Smooth muscle cell (in vitro differentiated cells): Measurements from ENCODE around the gene ENOX2. TPM values are rescaled to one million over a fixed set of nuclear protein-coding genes. Genes with fewer than 3 reads are reported as not detected.

Experiments
- DNase-seq: peaks from one replicate; lab custom pipeline; 2025; ENCODE audit not compliant: unreplicated experiment; lab: John Stamatoyannopoulos, UW
- H2AFZ ChIP-seq: fragments of 200-600 bp; sonication (generic); 2 replicates; pipeline ENCODE4 v1.6.0; 2016; ENCODE audit warnings: antibody characterized with exemption, low read depth, mild to moderate bottlenecking
- H3F3A ChIP-seq: fragments of 200-600 bp; sonication (generic); 2 replicates; pipeline ENCODE4 v1.6.0; 2017; ENCODE audit warnings: antibody characterized with exemption, low read depth
- H3K27ac ChIP-seq: fragments of 200-600 bp; sonication (generic); 2 replicates; pipeline ENCODE4 v1.5.1; 2016; ENCODE audit warnings: low read depth, mild to moderate bottlenecking
- H3K27me3 ChIP-seq: fragments of 200-600 bp; sonication (generic); 2 replicates; pipeline ENCODE4 v1.6.1; 2016; ENCODE audit warnings: low read depth, mild to moderate bottlenecking
- H3K36me3 ChIP-seq: fragments of 200-600 bp; sonication (generic); 2 replicates; pipeline ENCODE4 v1.5.1; 2016; ENCODE audit warnings: low read depth
- H3K4me1 ChIP-seq: fragments of 200-600 bp; sonication (generic); 2 replicates; pipeline ENCODE4 v1.5.1; 2016; ENCODE audit warnings: low read depth
- H3K4me2 ChIP-seq: fragments of 200-600 bp; sonication (generic); 2 replicates; pipeline ENCODE4 v1.6.0; 2016; ENCODE audit warnings: mild to moderate bottlenecking
- H3K4me3 ChIP-seq: fragments of 200-600 bp; sonication (generic); 2 replicates; pipeline ENCODE4 v1.5.1; 2016; ENCODE audit warnings: mild to moderate bottlenecking
- H3K79me2 ChIP-seq: fragments of 200-600 bp; sonication (generic); 2 replicates; pipeline ENCODE4 v1.6.0; 2016; ENCODE audit warnings: low read depth, mild to moderate bottlenecking
- H3K9ac ChIP-seq: fragments of 200-600 bp; sonication (generic); 2 replicates; pipeline ENCODE4 v1.6.0; 2016; ENCODE audit warnings: low read depth
- H3K9me3 ChIP-seq: fragments of 200-600 bp; sonication (generic); replicated peaks from 2 replicates; pipeline ENCODE4 v1.5.1; 2016; ENCODE audit warnings: low read depth
- H4K20me1 ChIP-seq: fragments of 200-600 bp; sonication (generic); 2 replicates; pipeline ENCODE4 v1.6.0; 2016; ENCODE audit warnings: low read depth
- CTCF ChIP-seq: fragments of 200-600 bp; sonication (generic); IDR thresholded peaks from 2 replicates; pipeline ENCODE4 v1.5.1; 2017; ENCODE audit warnings: borderline replicate concordance, mild to moderate bottlenecking, antibody characterized with exemption; ENCODE audit not compliant: insufficient read depth, poor library complexity, severe bottlenecking
- WGBS: methylation state at CpG from one replicate; pipeline ENCODE4 v1.1.7; 2016; ENCODE audit warnings: low lambda C conversion rate; 5-methylcytosine and 5-hydroxymethylcytosine counted together
- polyA plus RNA-seq: library from polyadenylated mRNA; unstranded; fragments of >200 nt; fragmentation: Nextera tagmentation; extraction: Ambion mirVana; gene quantifications from 2 replicates; pipeline ENCODE4 v1.2.1, GENCODE V29; 2016
- total RNA-seq: library from RNA; depleted of rRNA; stranded (reverse); fragments of >200 nt; gene quantifications from 2 replicates; pipeline ENCODE4 v1.2.3, GENCODE V29; 2014

Gene ENOX2
- total and polyA plus RNA-seq, 2 experiments from 2014 or later = 7.0 to 11.2 TPM

- Histone ChIP-seq H3K36me3 (no peaks in the 10 kb centered on the region), H3K27ac (no peak overlapping the region), H3K4me2 (no peak overlapping the region), H4K20me1 (no peaks in the 10 kb centered on the region), H2AFZ (no peak overlapping the region), H3K9ac (no peak overlapping the region), H3K9me3 (no peaks in the 10 kb centered on the region), H3F3A (no peaks in the 10 kb centered on the region), H3K4me3 (no peak overlapping the region), H3K4me1 (no peaks in the 10 kb centered on the region), H3K79me2 (no peaks in the 10 kb centered on the region), H3K27me3 (no peaks in the 10 kb centered on the region)
- DNase-seq = no peak
- whole genome bisulfite sequencing = 40% methylated on average over 7 of the region's 7 CpGs
- peak; percentile 67 for TF ChIP-seq CTCF
Observed at GRCh38 chrX:130916636-130917422, 13.8 kb upstream of the ENOX2 start.

- H3K9me3 ChIP-seq = no peaks in the 10 kb centered on the region
- no peaks in the 10 kb centered on the region for H4K20me1 ChIP-seq
- H3K4me3 ChIP-seq = no peak overlapping the region
- H3K9ac ChIP-seq = no peak overlapping the region
- no peaks in the 10 kb centered on the region for H3F3A ChIP-seq
- no peak for TF ChIP-seq CTCF
- no peaks in the 10 kb centered on the region for H3K4me1 ChIP-seq
- H3K27me3 ChIP-seq = no peaks in the 10 kb centered on the region
- no peaks in the 10 kb centered on the region for H3K79me2 ChIP-seq
- H3K27ac ChIP-seq = no peak overlapping the region
- no peak for DNase-seq
- H3K36me3 ChIP-seq = no peaks in the 10 kb centered on the region
- H3K4me2 ChIP-seq = no peak overlapping the region
- H2AFZ ChIP-seq = no peak overlapping the region
Observed at GRCh38 chrX:130915302-130915701, 12.3 kb upstream of the ENOX2 start.

- H2AFZ ChIP-seq = no peak overlapping the region
- no peaks in the 10 kb centered on the region for H3K4me1 ChIP-seq
- H3K79me2 ChIP-seq = no peaks in the 10 kb centered on the region
- H3K9ac ChIP-seq = no peak overlapping the region
- no peaks in the 10 kb centered on the region for H3K36me3 ChIP-seq
- no peaks in the 10 kb centered on the region for H4K20me1 ChIP-seq
- H3F3A ChIP-seq = no peaks in the 10 kb centered on the region
- no peak overlapping the region for H3K4me2 ChIP-seq
- DNase-seq = no peak
- TF ChIP-seq CTCF = no peak
- no peaks in the 10 kb centered on the region for H3K9me3 ChIP-seq
- 58% methylated on average over 2 of the region's 2 CpGs for WGBS
- no peak overlapping the region for H3K4me3 ChIP-seq
- no peaks in the 10 kb centered on the region for H3K27me3 ChIP-seq
- H3K27ac ChIP-seq = no peak overlapping the region
Observed at GRCh38 chrX:130909469-130910136, 6.6 kb upstream of the ENOX2 start.

- TF ChIP-seq CTCF = no peak
- no peak overlapping the region for H2AFZ ChIP-seq
- no peak overlapping the region for H3K27ac ChIP-seq
- H3K79me2 ChIP-seq = no peaks in the 10 kb centered on the region
- H3F3A ChIP-seq = no peaks in the 10 kb centered on the region
- no peaks in the 10 kb centered on the region for H3K36me3 ChIP-seq
- no peaks in the 10 kb centered on the region for H3K4me1 ChIP-seq
- DNase-seq = no peak
- H3K9me3 ChIP-seq = no peaks in the 10 kb centered on the region
- H3K4me2 ChIP-seq = no peak overlapping the region
- no peak overlapping the region for H3K9ac ChIP-seq
- 57% methylated on average over 1 of the region's 1 CpG for WGBS
- no peaks in the 10 kb centered on the region for H3K27me3 ChIP-seq
- no peak overlapping the region for H3K4me3 ChIP-seq
- no peaks in the 10 kb centered on the region for H4K20me1 ChIP-seq
Observed at GRCh38 chrX:130906776-130907175, 3.8 kb upstream of the ENOX2 start.
